Transverse colon (tissue), 4 donors: Measurements from ENCODE around the gene SPTB. TPM values are rescaled to one million over a fixed set of nuclear protein-coding genes. Genes with fewer than 3 reads are reported as not detected.

Experiments
- DNase-seq: peaks from one replicate; pipeline ENCODE4 v3.0.0-alpha.2; 2019
- H3K27ac ChIP-seq, 4 donors: fragments of 200-600 bp; sonication (generic); 2 replicates each; pipeline ENCODE4 v1.5.1; 2016 to 2018; ENCODE audit warnings: inconsistent platforms in 4 of 4
- H3K27me3 ChIP-seq: fragments of 200-600 bp; sonication (generic); 2 replicates; pipeline ENCODE4 v1.5.1; 2017; ENCODE audit warnings: inconsistent platforms
- H3K36me3 ChIP-seq, 4 donors: fragments of 200-600 bp; sonication (generic); 2 replicates each; pipeline ENCODE4 v1.5.1; 2017 to 2019; ENCODE audit warnings: inconsistent platforms in 4 of 4
- H3K4me1 ChIP-seq, 4 donors: fragments of 200-600 bp; sonication (generic); 2 replicates each; pipeline ENCODE4 v1.5.1; 2017 to 2020; ENCODE audit warnings: inconsistent platforms in 4 of 4
- H3K4me3 ChIP-seq, 4 donors: fragments of 200-600 bp; sonication (generic); 1 replicate in 1 of 4; 2 replicates in 3 of 4; pipeline versions ENCODE4 v1.5.1 to v1.6.1; 2017 to 2019; ENCODE audit warnings: inconsistent platforms in 4 of 4
- H3K9me3 ChIP-seq, 2 donors: fragments of 200-600 bp; sonication (generic); 2 replicates each; pipeline ENCODE4 v1.5.1; 2017 to 2019; ENCODE audit warnings: inconsistent platforms in 2 of 2
- CTCF ChIP-seq, 5 experiments: fragments of 200-600 bp in 3 of 5; fragments of 450-650 bp in 2 of 5; sonication (generic) in 3 of 5; IDR thresholded peaks; 1 replicate in 2 of 5; 2 replicates in 3 of 5; pipeline ENCODE4 v1.5.1; 2016 to 2017; ENCODE audit warnings: antibody characterized with exemption in 5 of 5, inconsistent platforms in 3 of 5, mild to moderate bottlenecking in 2 of 5, moderate library complexity in 1 of 5
- EP300 ChIP-seq: sonication (generic); formaldehyde crosslinking; IDR thresholded peaks from one replicate; pipeline ENCODE4 v1.6.1; 2017; ENCODE audit warnings: antibody characterized with exemption, low read depth
- POLR2A ChIP-seq: fragments of 450-650 bp; IDR thresholded peaks from one replicate; pipeline ENCODE4 v1.6.1; 2016; ENCODE audit warnings: antibody characterized with exemption, mild to moderate bottlenecking, moderate library complexity
- POLR2AphosphoS5 ChIP-seq, 3 donors: sonication (generic); formaldehyde crosslinking; IDR thresholded peaks; one replicate each; pipeline ENCODE4 v1.6.1; 2016; ENCODE audit warnings: antibody characterized with exemption in 3 of 3
- WGBS, 2 donors: methylation state at CpG; one replicate each; pipeline ENCODE4 v1.1.5; 2018; ENCODE audit warnings: low coverage in 1 of 2; 5-methylcytosine and 5-hydroxymethylcytosine counted together
- in situ Hi-C, 4 donors: fragments of 200-750 bp; cut with MboI; loops; one replicate each; pipeline versions ENCODE4 v1.15.0 to v1.15.1; 2017; ENCODE audit warnings: low sequenced_read_pairs in 3 of 4, low pct_ligation_motif_present in 1 of 4, low pct_unique_long_range_greater_than_20kb in 1 of 4
- intact Hi-C: fragments of 100-400 bp; cut with DNase I; formaldehyde crosslinking; loops from one replicate; pipeline ENCODE4 v1.15.1; 2023; ENCODE audit warnings: low total_unique reads
- total RNA-seq, 4 donors: library from RNA; depleted of rRNA; stranded (reverse); fragments of >200 nt; gene quantifications; one replicate each; pipeline ENCODE4 v1.1.0, GENCODE V29; 2016

The SPTB gene
- total RNA-seq, 4 donors from 2014 or later: 0.20 to 0.96 (median 0.58) TPM

DNA sequence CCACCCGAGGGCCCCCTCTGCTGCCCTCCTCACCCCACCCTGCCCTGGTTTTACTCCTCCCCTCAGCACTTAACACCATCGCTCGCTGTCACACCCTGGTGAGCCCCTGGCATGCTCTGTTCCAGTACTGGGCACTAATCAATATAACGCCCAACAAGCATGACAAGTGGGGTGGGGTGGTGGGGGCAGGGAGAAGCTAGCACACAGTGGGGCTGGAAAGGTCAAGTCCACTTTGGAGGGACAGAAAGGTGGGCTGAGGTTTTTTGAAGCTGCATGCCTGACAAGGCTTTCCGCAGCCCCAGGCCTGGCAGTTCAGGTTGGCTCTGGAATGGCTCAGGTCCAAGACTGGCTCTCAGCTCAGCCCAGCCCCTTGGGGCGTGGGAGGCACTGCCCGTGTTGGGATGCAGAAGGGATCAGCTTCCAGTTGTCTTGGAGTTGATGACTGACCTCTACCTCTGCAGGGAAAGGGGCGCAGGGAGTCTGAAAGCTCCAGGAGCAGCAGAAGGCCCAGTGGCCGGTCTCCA lies 141.4 kb downstream of the SPTB start:
- peaks cover 0 to 50% (median 17%) of the 10 kb centered on the region in 4 donors for H3K36me3 ChIP-seq
- in situ Hi-C loops: no loop called here

GRCh38 chr14:64737391-64738280 lies 142.1 kb downstream of the SPTB start:
- in situ Hi-C loops (no loop called here), intact Hi-C loops (no loop called here)
- Histone ChIP-seq H3K27ac (peak overlapping the region in 3 of 4 donors; percentile 65 to 68 (median 65)), H3K9me3 (no peaks in the 10 kb centered on the region), H3K36me3 (peaks cover 0 to 48% (median 17%) of the 10 kb centered on the region in 4 donors), H3K4me3 (no peak overlapping the region), H3K27me3 (no peaks in the 10 kb centered on the region), H3K4me1 (peaks cover 7 to 39% (median 17%) of the 10 kb centered on the region in 4 donors)
- TF ChIP-seq EP300 (no peak), POLR2A (no peak), CTCF (IDR thresholded peaks at IDR 0.05) (no peak), POLR2AphosphoS5 (IDR thresholded peaks at IDR 0.05) (no peak)
- WGBS, 2 donors: 80 to 83% methylated on average over 1 to 17 of the region's 17 CpGs
- no peak for DNase-seq

More for the DNA sequence above, 141.4 kb downstream of the SPTB start:
- intact Hi-C loops: no loop called here
- Histone ChIP-seq H3K9me3 (no peaks in the 10 kb centered on the region), H3K27ac (no peak overlapping the region), H3K4me3 (no peak overlapping the region), H3K27me3 (no peaks in the 10 kb centered on the region), H3K4me1 (peaks cover 7 to 39% (median 17%) of the 10 kb centered on the region in 4 donors)
- TF ChIP-seq POLR2A (no peak), CTCF (IDR thresholded peaks at IDR 0.05) (no peak), EP300 (no peak), POLR2AphosphoS5 (IDR thresholded peaks at IDR 0.05) (no peak)
- DNase-seq: no peak
- 70 to 83% methylated on average over 2 to 9 of the region's 9 CpGs for WGBS, 2 donors

GRCh38 chr14:64736271-64737169 lies 143.2 kb downstream of the SPTB start:
- no peak overlapping the region for H3K4me3 ChIP-seq
- TF ChIP-seq CTCF (IDR thresholded peaks at IDR 0.05) (no peak), POLR2A (no peak), POLR2AphosphoS5 (IDR thresholded peaks at IDR 0.05) (no peak), EP300 (no peak)
- in situ Hi-C loops (no loop called here), intact Hi-C loops (no loop called here)
- peaks cover 0 to 47% (median 20%) of the 10 kb centered on the region in 4 donors for H3K36me3 ChIP-seq
- no peaks in the 10 kb centered on the region for H3K9me3 ChIP-seq
- peak overlapping the region; percentile 61 to 68 (median 65) for H3K27ac ChIP-seq
- WGBS, 2 donors: 59% methylated on average over 28 of the region's 28 CpGs; no CpG with 5 or more reads in 1 of the 2 donors
- H3K4me1 ChIP-seq: peaks cover 7 to 39% (median 17%) of the 10 kb centered on the region in 4 donors
- no peaks in the 10 kb centered on the region for H3K27me3 ChIP-seq
- DNase-seq: peak; percentile 76
